CD4-positive, alpha-beta T cell treated with Interleukin-10 for 1 hour (primary cell): ENCODE results near the gene TSACC.

Experiments
- DNase-seq: peaks from one replicate; pipeline ENCODE4 v3.0.0-alpha.2; 2020

Gene TSACC

DNA sequence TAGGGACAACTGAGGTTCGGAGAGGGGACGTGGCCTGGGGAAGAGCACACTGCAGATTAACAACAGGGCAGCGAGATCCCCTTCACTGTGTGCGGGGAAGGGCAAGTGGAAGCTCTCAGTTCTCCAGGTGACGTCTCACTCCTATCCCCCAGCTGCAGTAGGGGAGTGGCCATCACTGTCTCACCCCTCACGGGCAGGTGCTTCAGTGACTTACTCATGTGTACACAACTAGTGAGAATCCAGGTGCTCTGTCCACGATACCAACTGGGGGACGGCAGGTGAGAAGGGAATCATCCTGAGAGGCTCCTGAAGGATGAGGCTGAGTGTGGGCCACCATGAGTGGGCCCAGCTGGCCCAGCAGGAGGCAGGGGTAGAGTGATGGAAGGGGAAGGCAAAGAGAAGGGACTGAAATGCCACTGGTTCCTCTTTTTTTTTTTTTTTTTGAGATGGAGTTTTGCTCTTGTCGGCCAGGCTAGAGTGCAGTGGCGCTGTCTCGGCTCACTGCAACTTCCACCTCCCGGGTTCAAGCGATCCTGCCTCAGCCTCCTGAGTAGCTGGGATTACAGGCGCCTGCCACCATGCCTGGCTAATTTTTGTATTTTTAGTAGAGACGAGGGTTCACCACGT lies 56.6 kb downstream of the TSACC start:
- DNase-seq = no peak
